A549 (cell line): ENCODE data around the gene FBN3.

ENCODE experiments used
- CBX2 ChIP-seq: fragments of 200-600 bp; sonication (generic); IDR thresholded peaks from 2 replicates; pipeline ENCODE4 v1.6.1; 2016; ENCODE audit warnings: low read depth, mild to moderate bottlenecking, borderline replicate concordance
- EHMT2 ChIP-seq: fragments of 200-600 bp; sonication (generic); IDR thresholded peaks from 2 replicates; pipeline ENCODE4 v1.6.1; 2016; ENCODE audit warnings: antibody characterized with exemption, low read depth, mild to moderate bottlenecking, moderate library complexity
- HDAC2 ChIP-seq: fragments of 200-600 bp; sonication (generic); IDR thresholded peaks from 2 replicates; pipeline ENCODE4 v1.6.1; 2016
- JUNB ChIP-seq: fragments of >200 bp; sonication (Bioruptor Twin); formaldehyde crosslinking; IDR thresholded peaks from 2 replicates; pipeline ENCODE4 v1.6.1; 2016
- NR3C1 ChIP-seq: fragments of >200 bp; sonication (Bioruptor Twin); formaldehyde crosslinking; IDR thresholded peaks from 3 replicates; pipeline ENCODE4 v1.6.1; 2017
- POLR2A ChIP-seq: IDR thresholded peaks from 2 replicates; pipeline ENCODE4 v1.6.1; 2012; ENCODE audit warnings: mild to moderate bottlenecking, low read length
- RCOR1 ChIP-seq: fragments of 150-350 bp; IDR thresholded peaks from 2 replicates; pipeline ENCODE4 v1.6.1; 2014; ENCODE audit warnings: antibody characterized with exemption, low read length, low read depth
- RNF2 ChIP-seq: fragments of 200-600 bp; sonication (generic); IDR thresholded peaks from 2 replicates; pipeline ENCODE4 v1.6.1; 2016; ENCODE audit warnings: low read depth, mild to moderate bottlenecking, antibody characterized with exemption, moderate library complexity, borderline replicate concordance
- SMC3 ChIP-seq: fragments of >200 bp; sonication (Bioruptor Twin); formaldehyde crosslinking; IDR thresholded peaks from 3 replicates; pipeline ENCODE4 v1.6.1; 2018; ENCODE audit warnings: inconsistent platforms
- TP53 ChIP-seq: fragments of 250-450 bp; sonication (Bioruptor Pico); IDR thresholded peaks from 2 replicates; pipeline ENCODE4 v1.5.0; 2021; ENCODE audit warnings: mild to moderate bottlenecking, moderate library complexity
- TF ChIP-seq, protein P1 (sequence below): fragments of >200 bp; sonication (Bioruptor Twin); formaldehyde crosslinking; IDR thresholded peaks from 3 replicates; pipeline ENCODE4 v1.6.1; 2016
- TF ChIP-seq, protein P2 (sequence below): fragments of 250-450 bp; sonication (Bioruptor Pico); IDR thresholded peaks from 2 replicates; pipeline ENCODE4 v1.5.0; 2021; ENCODE audit warnings: mild to moderate bottlenecking, moderate library complexity, borderline replicate concordance
- TF ChIP-seq, protein P3 (sequence below): fragments of >200 bp; sonication (Bioruptor Twin); formaldehyde crosslinking; IDR thresholded peaks from 3 replicates; pipeline ENCODE4 v1.5.1; 2016
- TF ChIP-seq, protein P4 (sequence below): IDR thresholded peaks from 2 replicates; pipeline ENCODE4 v1.6.1; 2012

DNA sequence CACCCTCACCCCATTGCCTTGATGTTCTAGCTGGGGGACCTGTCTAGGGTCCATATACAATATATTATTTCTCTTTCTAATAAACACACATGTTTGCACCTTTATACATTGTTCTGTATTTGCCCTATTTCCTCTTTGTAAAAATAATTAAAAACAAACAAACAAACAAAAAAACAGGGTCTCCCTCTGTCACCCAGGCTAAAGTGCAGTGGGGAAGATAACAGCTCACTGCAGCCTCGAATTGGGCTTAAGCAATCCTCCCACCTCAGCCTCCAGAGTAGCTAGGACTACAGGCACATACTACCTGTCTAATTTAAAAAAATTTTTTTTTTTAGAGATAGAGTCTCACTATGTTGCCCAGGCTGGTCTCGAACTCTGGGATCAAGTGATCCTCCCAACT lies 5.9 kb upstream of the FBN3 start:
- TF ChIP-seq, protein P1, sequence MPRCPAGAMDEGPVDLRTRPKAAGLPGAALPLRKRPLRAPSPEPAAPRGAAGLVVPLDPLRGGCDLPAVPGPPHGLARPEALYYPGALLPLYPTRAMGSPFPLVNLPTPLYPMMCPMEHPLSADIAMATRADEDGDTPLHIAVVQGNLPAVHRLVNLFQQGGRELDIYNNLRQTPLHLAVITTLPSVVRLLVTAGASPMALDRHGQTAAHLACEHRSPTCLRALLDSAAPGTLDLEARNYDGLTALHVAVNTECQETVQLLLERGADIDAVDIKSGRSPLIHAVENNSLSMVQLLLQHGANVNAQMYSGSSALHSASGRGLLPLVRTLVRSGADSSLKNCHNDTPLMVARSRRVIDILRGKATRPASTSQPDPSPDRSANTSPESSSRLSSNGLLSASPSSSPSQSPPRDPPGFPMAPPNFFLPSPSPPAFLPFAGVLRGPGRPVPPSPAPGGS = no peak
- TF ChIP-seq, protein P2, sequence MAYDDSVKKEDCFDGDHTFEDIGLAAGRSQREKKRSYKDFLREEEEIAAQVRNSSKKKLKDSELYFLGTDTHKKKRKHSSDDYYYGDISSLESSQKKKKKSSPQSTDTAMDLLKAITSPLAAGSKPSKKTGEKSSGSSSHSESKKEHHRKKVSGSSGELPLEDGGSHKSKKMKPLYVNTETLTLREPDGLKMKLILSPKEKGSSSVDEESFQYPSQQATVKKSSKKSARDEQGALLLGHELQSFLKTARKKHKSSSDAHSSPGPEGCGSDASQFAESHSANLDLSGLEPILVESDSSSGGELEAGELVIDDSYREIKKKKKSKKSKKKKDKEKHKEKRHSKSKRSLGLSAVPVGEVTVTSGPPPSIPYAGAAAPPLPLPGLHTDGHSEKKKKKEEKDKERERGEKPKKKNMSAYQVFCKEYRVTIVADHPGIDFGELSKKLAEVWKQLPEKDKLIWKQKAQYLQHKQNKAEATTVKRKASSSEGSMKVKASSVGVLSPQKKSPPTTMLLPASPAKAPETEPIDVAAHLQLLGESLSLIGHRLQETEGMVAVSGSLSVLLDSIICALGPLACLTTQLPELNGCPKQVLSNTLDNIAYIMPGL (CRISPR knock-in tag) = no peak
- TF ChIP-seq RNF2 = no peak
- TF ChIP-seq, protein P3, sequence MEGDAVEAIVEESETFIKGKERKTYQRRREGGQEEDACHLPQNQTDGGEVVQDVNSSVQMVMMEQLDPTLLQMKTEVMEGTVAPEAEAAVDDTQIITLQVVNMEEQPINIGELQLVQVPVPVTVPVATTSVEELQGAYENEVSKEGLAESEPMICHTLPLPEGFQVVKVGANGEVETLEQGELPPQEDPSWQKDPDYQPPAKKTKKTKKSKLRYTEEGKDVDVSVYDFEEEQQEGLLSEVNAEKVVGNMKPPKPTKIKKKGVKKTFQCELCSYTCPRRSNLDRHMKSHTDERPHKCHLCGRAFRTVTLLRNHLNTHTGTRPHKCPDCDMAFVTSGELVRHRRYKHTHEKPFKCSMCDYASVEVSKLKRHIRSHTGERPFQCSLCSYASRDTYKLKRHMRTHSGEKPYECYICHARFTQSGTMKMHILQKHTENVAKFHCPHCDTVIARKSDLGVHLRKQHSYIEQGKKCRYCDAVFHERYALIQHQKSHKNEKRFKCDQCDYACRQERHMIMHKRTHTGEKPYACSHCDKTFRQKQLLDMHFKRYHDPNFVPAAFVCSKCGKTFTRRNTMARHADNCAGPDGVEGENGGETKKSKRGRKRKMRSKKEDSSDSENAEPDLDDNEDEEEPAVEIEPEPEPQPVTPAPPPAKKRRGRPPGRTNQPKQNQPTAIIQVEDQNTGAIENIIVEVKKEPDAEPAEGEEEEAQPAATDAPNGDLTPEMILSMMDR = no peak
- TF ChIP-seq HDAC2 = no peak
- TF ChIP-seq TP53 = no peak
- TF ChIP-seq JUNB = no peak
- TF ChIP-seq, protein P4, sequence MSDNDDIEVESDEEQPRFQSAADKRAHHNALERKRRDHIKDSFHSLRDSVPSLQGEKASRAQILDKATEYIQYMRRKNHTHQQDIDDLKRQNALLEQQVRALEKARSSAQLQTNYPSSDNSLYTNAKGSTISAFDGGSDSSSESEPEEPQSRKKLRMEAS = no peak
- no peak for TF ChIP-seq EHMT2
- TF ChIP-seq SMC3 = no peak
- TF ChIP-seq NR3C1 = no peak
- no peak for TF ChIP-seq POLR2A
- no peak for TF ChIP-seq RCOR1
- TF ChIP-seq CBX2 = no peak
